Activated naive CD4-positive, alpha-beta T cell treated with anti-CD3 and anti-CD28 coated beads, Interleukin-2, amount 50 U/mL, for 72 hours (primary cell): ENCODE data around the gene LTF. TPM values are rescaled to one million over a fixed set of nuclear protein-coding genes. Genes with fewer than 3 reads are reported as not detected.
"Not testable (repeated sequence)": the region's sequence is repeated elsewhere in the genome, so short reads cannot be mapped to it uniquely, and the experiment has no call there.

Experiments used
- ATAC-seq, 2 donors: fragments of 150-1000 bp; cut with Tn5 transposase; 2 replicates each; pipeline ENCODE4 v1.10.0; 2021; ENCODE audit warnings: mild to moderate bottlenecking in 2 of 2, moderate library complexity in 2 of 2
- DNase-seq, 2 donors: peaks; one replicate each; pipeline ENCODE4 v3.0.0; 2021 to 2022; ENCODE audit warnings: low spot score in 2 of 2
- H3K27ac Mint-ChIP-seq, 2 donors: one replicate each; pipeline ENCODE4 v1.8.0; 2022; ENCODE audit warnings: mild to moderate bottlenecking in 2 of 2, mixed read lengths in 2 of 2
- H3K36me3 Mint-ChIP-seq, 2 donors: one replicate each; pipeline ENCODE4 v1.8.0; 2022; ENCODE audit warnings: mixed read lengths in 2 of 2
- H3K9me3 Mint-ChIP-seq, 2 donors: one replicate each; pipeline ENCODE4 v1.8.0; 2022; ENCODE audit warnings: mixed read lengths in 2 of 2
- total RNA-seq, 2 donors: library from RNA; stranded (reverse); gene quantifications; one replicate each; pipeline ENCODE4 v1.2.3, GENCODE V29; 2022

LTF gene
- total RNA-seq, 2 donors from 2014 or later, result not detected

DNA sequence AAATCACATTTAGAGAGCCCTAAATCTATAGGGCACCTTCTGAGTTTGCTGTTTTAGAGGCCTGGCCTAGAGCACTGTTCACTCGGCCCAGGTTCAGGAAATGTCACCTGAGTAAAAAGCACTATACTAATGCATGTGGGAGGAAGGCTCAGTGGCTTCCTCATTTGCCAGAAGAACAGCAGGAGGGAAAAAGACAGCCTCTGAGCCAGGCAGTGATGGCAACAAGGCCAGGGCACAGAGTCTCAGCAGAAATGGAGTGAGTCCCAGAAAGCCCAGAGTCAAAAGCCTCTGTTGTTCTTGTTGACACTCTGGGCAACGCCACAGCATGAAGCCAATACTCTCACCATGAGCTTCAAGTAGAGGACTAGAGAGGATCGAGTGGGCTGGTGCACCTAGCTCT, 25.9 kb downstream of the LTF start:
- peaks cover 0 to 4% of the 10 kb centered on the region in 2 donors for H3K9me3 Mint-ChIP-seq

GRCh38 chr3:46435081-46435726, 29.5 kb downstream of the LTF start:
- peaks cover 9 to 11% of the 10 kb centered on the region in 2 donors for H3K9me3 Mint-ChIP-seq
- peak overlapping the region in 1 of 2 donors; percentile 39 for H3K27ac Mint-ChIP-seq
- DNase-seq, result no peak
- ATAC-seq, result no peak
- H3K36me3 Mint-ChIP-seq, result peaks cover 7 to 8% of the 10 kb centered on the region in 2 donors

More for the DNA sequence above, 25.9 kb downstream of the LTF start:
- no peaks in the 10 kb centered on the region for H3K36me3 Mint-ChIP-seq
- DNase-seq (no peak), ATAC-seq (no peak)
- no peak overlapping the region for H3K27ac Mint-ChIP-seq

- Mint-ChIP-seq H3K27ac (no peak overlapping the region), H3K9me3 (peaks cover 9 to 11% of the 10 kb centered on the region in 2 donors), H3K36me3 (peaks cover 7 to 8% of the 10 kb centered on the region in 2 donors)
- DNase-seq (no peak), ATAC-seq (no peak)
These were observed 30.9 kb downstream of the LTF start for GRCh38 chr3:46433841-46434240.

- H3K9me3 Mint-ChIP-seq, result peaks cover 9 to 11% of the 10 kb centered on the region in 2 donors
- H3K27ac Mint-ChIP-seq, DNase-seq, ATAC-seq, H3K36me3 Mint-ChIP-seq: not testable (repeated sequence)
These were observed 31.6 kb downstream of the LTF start for GRCh38 chr3:46433118-46433517.

GRCh38 chr3:46431905-46432304, 32.8 kb downstream of the LTF start:
- not testable (repeated sequence) for H3K27ac Mint-ChIP-seq, DNase-seq, ATAC-seq, H3K36me3 Mint-ChIP-seq
- peaks cover 9 to 11% of the 10 kb centered on the region in 2 donors for H3K9me3 Mint-ChIP-seq

DNA sequence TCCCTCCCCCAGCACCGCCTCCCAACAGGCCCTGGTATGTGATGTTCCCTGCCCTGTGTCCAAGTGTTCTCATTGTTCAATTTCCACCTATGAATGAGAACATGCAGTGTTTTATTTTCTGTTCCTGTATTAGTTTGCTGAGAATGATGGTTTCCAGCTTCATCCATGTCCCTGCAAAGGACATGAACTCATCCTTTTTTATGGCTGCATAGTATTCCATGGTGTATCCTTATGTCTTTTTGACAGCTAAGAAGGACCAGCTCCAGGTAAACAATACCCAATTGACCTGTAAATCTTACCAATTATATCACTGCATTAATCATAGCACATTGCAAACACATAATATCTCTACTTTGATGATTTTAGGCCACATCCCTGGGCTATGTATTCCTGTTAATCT, 33.8 kb downstream of the LTF start:
- ATAC-seq, DNase-seq, H3K27ac Mint-ChIP-seq, H3K36me3 Mint-ChIP-seq: not testable (repeated sequence)
- peaks cover 9 to 11% of the 10 kb centered on the region in 2 donors for H3K9me3 Mint-ChIP-seq

GRCh38 chr3:46429671-46430070, 35.0 kb downstream of the LTF start:
- H3K27ac Mint-ChIP-seq, result no peak overlapping the region
- no peak for DNase-seq
- H3K36me3 Mint-ChIP-seq, result peaks cover 7 to 8% of the 10 kb centered on the region in 2 donors
- H3K9me3 Mint-ChIP-seq, result peaks cover 7 to 9% of the 10 kb centered on the region in 2 donors
- ATAC-seq, result no peak

- Mint-ChIP-seq H3K36me3 (peaks cover 7 to 8% of the 10 kb centered on the region in 2 donors), H3K27ac (no peak overlapping the region), H3K9me3 (peaks cover 7 to 9% of the 10 kb centered on the region in 2 donors)
- ATAC-seq, result no peak
- no peak for DNase-seq
These were observed 35.5 kb downstream of the LTF start for GRCh38 chr3:46429250-46429649.

DNA sequence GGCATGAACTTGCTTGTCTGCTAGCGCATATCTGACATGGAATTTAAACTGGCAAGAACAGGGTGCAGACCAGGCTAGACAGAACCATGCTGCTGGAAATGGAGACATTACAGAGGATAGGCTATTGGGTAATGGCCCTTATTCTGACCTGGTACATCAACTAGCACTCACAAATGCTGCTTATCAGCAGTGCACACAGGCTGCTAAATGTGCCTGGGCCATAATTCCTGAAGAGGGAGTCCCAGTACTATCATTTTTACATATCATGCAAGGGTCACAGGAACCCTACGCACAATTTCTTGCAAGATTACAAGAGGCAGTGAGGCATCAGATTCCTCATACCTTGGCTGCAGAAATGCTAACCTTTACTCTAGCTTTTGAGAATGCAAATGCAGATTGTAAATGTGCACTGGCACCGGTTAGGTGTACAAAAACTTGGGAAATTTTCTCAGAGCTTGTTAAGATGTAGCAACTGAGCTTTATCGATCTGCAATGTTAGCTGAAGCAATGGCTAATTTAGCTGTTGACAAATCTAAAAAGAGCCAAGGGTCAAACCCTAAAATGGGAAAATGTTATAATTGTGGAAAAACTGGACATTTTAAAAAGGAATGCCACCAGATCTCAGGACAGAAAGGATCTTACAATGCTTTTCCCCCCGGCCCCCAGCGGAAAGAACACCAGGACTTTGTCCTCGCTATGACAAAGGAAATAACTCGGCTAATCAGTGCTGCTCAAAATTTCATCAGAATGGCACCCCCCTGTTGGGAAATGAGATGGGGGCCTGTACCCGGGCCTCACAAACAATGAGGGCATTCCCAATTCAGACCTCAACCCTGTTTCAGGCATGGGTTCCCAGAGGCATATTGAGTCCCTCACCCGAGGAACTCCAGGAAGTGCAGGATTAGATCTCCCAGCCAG, 36.5 kb downstream of the LTF start:
- ATAC-seq (no peak), DNase-seq (no peak)
- peak overlapping the region in 1 of 2 donors; percentile 24 for H3K27ac Mint-ChIP-seq
- peaks cover 7 to 8% of the 10 kb centered on the region in 2 donors for H3K36me3 Mint-ChIP-seq
- peaks cover 6 to 7% of the 10 kb centered on the region in 2 donors for H3K9me3 Mint-ChIP-seq

DNA sequence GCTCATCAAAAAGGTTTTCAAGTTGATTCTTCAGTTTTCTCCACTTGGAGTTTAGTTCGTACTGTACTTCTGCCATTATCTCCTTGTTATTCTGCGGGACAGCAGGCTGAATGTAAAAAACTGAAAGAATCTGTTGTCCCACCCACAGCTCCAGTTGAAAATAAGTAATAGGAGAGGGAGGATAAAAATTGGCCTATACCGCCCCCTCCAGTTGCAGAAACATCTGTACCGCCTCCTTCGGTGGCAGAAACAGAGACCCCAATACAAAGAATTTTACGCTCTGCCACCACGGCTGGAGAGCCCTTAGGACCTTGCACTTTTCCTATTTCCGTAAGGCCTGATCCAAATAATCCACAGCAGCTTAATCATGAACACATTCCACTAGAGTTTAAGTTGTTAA, 37.3 kb downstream of the LTF start:
- ATAC-seq, H3K9me3 Mint-ChIP-seq, DNase-seq, H3K27ac Mint-ChIP-seq, H3K36me3 Mint-ChIP-seq: not testable (repeated sequence)

- not testable (repeated sequence) for H3K9me3 Mint-ChIP-seq, H3K27ac Mint-ChIP-seq, DNase-seq, H3K36me3 Mint-ChIP-seq, ATAC-seq
These were observed 38.2 kb downstream of the LTF start for GRCh38 chr3:46426476-46426875.

DNA sequence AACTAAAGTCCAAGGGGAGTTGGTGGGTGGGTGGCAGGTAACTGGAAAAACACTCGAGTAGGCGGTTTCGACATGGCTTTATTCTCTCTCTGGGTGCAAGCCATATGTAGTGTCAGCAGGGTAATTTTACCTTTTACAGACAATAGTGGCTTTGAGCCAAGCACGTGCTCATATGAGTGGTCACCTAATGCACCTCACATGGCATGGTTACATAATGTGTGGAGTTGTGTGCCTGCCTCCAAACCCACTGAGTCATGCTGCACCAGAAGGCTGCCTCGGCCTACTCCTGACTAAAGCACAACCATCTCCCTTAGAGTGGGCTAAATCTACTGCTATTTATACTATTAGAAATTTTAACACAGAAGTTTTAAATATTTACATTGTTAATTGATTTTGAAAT, 41.1 kb downstream of the LTF start:
- Mint-ChIP-seq H3K27ac (no peak overlapping the region), H3K9me3 (no peaks in the 10 kb centered on the region), H3K36me3 (no peaks in the 10 kb centered on the region)
- ATAC-seq (no peak), DNase-seq (no peak)

GRCh38 chr3:46422617-46423016, 42.1 kb downstream of the LTF start:
- Mint-ChIP-seq H3K9me3 (no peaks in the 10 kb centered on the region), H3K27ac (no peak overlapping the region), H3K36me3 (no peaks in the 10 kb centered on the region)
- no peak for DNase-seq
- no peak for ATAC-seq

DNA sequence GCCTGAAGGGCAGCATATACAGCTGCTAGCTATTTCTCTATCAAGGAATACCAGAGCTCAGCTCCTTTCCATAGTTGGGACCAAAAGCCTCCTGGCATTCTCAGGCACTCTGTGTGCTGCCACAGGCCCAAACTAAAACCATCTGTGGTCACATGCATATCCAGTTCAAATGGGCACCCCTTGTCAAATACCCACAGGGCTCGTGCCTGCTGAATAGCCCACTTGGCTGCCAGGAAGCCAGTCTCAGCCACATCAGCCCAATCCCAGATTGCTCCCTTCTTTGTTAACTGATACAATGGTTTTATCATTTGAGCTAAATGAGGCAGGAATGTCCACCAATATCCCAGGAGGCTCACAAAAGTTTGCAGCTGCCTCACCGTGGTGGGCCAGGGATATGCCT, 43.8 kb downstream of the LTF start:
- Mint-ChIP-seq H3K27ac (no peak overlapping the region), H3K9me3 (no peaks in the 10 kb centered on the region), H3K36me3 (no peaks in the 10 kb centered on the region)
- ATAC-seq, result no peak
- DNase-seq, result no peak

- no peak for DNase-seq
- H3K9me3 Mint-ChIP-seq, result no peaks in the 10 kb centered on the region
- H3K36me3 Mint-ChIP-seq, result no peaks in the 10 kb centered on the region
- H3K27ac Mint-ChIP-seq, result no peak overlapping the region
- no peak for ATAC-seq
These were observed 44.9 kb downstream of the LTF start for GRCh38 chr3:46419816-46420215.

DNA sequence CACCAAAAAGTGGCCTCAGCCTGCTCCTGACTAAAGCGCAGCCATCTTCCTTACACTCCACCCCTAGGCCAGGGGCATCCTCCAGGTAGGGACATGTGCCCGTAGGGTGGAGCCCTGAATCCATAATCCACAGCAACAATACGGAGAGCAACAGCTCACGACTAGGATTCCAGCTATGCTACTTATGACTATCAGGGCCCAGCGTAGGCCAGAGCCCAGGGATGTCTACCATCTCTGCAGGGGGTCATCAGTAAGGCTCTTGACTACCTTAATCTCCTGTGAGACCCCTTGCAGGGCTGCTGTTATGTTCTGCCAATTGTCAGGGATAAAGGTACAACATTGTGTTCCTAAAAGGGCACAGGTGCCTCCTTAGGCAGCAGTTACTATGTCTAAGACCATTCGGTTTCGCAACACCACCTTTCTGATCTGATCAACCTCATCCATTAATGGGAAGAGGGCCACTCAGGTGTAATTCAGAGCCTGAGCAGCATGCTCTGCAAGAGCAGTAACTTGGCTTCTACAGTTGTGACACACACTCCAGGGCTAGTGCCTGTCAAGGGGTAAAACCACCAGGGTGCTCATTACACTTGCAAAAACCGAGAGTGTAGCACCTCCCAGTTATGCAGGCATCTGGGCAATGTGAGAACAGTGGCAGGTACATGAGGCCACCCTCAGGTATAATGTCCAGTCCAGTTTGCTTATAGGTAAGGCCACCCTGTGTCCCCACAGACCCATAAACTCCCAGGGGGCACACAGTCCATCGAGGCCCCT, 46.7 kb downstream of the LTF start:
- ATAC-seq (no peak), DNase-seq (no peak)
- Mint-ChIP-seq H3K36me3 (no peaks in the 10 kb centered on the region), H3K9me3 (no peaks in the 10 kb centered on the region), H3K27ac (no peak overlapping the region)
